Colonic mucosa (tissue), 4 donors: ENCODE results near the gene ZNF280A. TPM values are rescaled to one million over a fixed set of nuclear protein-coding genes. Genes with fewer than 3 reads are reported as not detected.
"Not testable (repeated sequence)": the region's sequence is repeated elsewhere in the genome, so short reads cannot be mapped to it uniquely, and the experiment has no call there.

ENCODE experiments used
- DNase-seq: peaks from one replicate; pipeline ENCODE4 v3.0.0-alpha.2; 2020
- H3K27ac ChIP-seq: fragments of 200-600 bp; one replicate; pipeline ENCODE4 v1.8.0; 2021
- H3K27me3 ChIP-seq: fragments of 200-600 bp; one replicate; pipeline ENCODE4 v1.8.0; 2021
- H3K36me3 ChIP-seq: fragments of 200-600 bp; one replicate; pipeline ENCODE4 v1.8.0; 2021
- H3K4me1 ChIP-seq: fragments of 200-600 bp; one replicate; pipeline ENCODE4 v1.8.0; 2021; ENCODE audit warnings: mild to moderate bottlenecking
- H3K4me3 ChIP-seq: fragments of 200-600 bp; one replicate; pipeline ENCODE4 v1.8.0; 2021
- H3K9ac ChIP-seq, 2 donors: one replicate each; pipeline ENCODE4 v1.7.0; 2013; ENCODE audit warnings: control low read depth in 2 of 2, low read depth in 2 of 2, low read length in 2 of 2
- H3K9me3 ChIP-seq: fragments of 200-600 bp; one replicate; pipeline ENCODE4 v1.8.0; 2021
- CTCF ChIP-seq: fragments of 200-600 bp; IDR thresholded peaks from one replicate; pipeline ENCODE4 v1.8.0; 2022; ENCODE audit warnings: antibody characterized with exemption, mild to moderate bottlenecking
- intact Hi-C: fragments of 100-400 bp; cut with DNase I; formaldehyde crosslinking; loops from one replicate; pipeline ENCODE4 v1.14.1; 2022
- total RNA-seq, 2 donors: library from RNA; stranded (reverse); fragmentation: NEBNext Ultra II Directional in 1 of 2; extraction: Animal tissue kit (Norgen Biotek cat#: 25700) in 1 of 2; gene quantifications; one replicate each; pipeline ENCODE4 v1.2.1, GENCODE V29; 2021
- donor health status: healthy.
- donor health status: DM: no; HTN: no; CAD: no.
- donor health status: DM: no; HTN: no; CAD: no.

Gene ZNF280A
- total RNA-seq, 2 donors from 2014 or later = not detected

- H3K27me3 ChIP-seq = no peaks in the 10 kb centered on the region
- no peak overlapping the region for H3K27ac ChIP-seq
- no peaks in the 10 kb centered on the region for H3K36me3 ChIP-seq
- no peak overlapping the region for H3K4me3 ChIP-seq
- H3K9me3 ChIP-seq = no peaks in the 10 kb centered on the region
- intact Hi-C loops = no loop called here
- no peak for TF ChIP-seq CTCF
- H3K9ac ChIP-seq = no peak overlapping the region
- no peak for DNase-seq
- no peaks in the 10 kb centered on the region for H3K4me1 ChIP-seq
These were observed 3.1 kb downstream of the ZNF280A start for GRCh38 chr22:22516992-22517391.

GRCh38 chr22:22515890-22516289 is 4.2 kb downstream of the ZNF280A start:
- H3K27me3 ChIP-seq = no peaks in the 10 kb centered on the region

GRCh38 chr22:22514431-22514830 is 5.6 kb downstream of the ZNF280A start:
- H3K4me3 ChIP-seq, H3K27me3 ChIP-seq, H3K4me1 ChIP-seq, H3K9ac ChIP-seq, H3K9me3 ChIP-seq, H3K27ac ChIP-seq, H3K36me3 ChIP-seq, intact Hi-C loops, DNase-seq: not testable (repeated sequence)

More at GRCh38 chr22:22515890-22516289, 4.2 kb downstream of the ZNF280A start:
- Histone ChIP-seq H3K4me3 (no peak overlapping the region), H3K9me3 (no peaks in the 10 kb centered on the region), H3K36me3 (no peaks in the 10 kb centered on the region), H3K4me1 (no peaks in the 10 kb centered on the region), H3K9ac (no peak overlapping the region), H3K27ac (no peak overlapping the region)
- intact Hi-C loops = no loop called here
- TF ChIP-seq CTCF = no peak
- DNase-seq = no peak

- TF ChIP-seq CTCF = no peak
- Histone ChIP-seq H3K9me3 (no peaks in the 10 kb centered on the region), H3K9ac (no peak overlapping the region), H3K36me3 (no peaks in the 10 kb centered on the region), H3K27ac (no peak overlapping the region), H3K27me3 (no peaks in the 10 kb centered on the region), H3K4me3 (no peak overlapping the region), H3K4me1 (no peaks in the 10 kb centered on the region)
- intact Hi-C loops = no loop called here
- no peak for DNase-seq
These were observed 6.5 kb downstream of the ZNF280A start for GRCh38 chr22:22513619-22514018.

GRCh38 chr22:22512951-22513350 is 7.1 kb downstream of the ZNF280A start:
- Histone ChIP-seq H3K4me1 (no peaks in the 10 kb centered on the region), H3K9me3 (no peaks in the 10 kb centered on the region), H3K9ac (no peak overlapping the region), H3K36me3 (no peaks in the 10 kb centered on the region), H3K27me3 (no peaks in the 10 kb centered on the region), H3K4me3 (no peak overlapping the region), H3K27ac (no peak overlapping the region)
- TF ChIP-seq CTCF = no peak
- intact Hi-C loops = no loop called here
- no peak for DNase-seq

- H3K36me3 ChIP-seq, H3K9ac ChIP-seq, H3K27ac ChIP-seq, DNase-seq, H3K4me1 ChIP-seq, intact Hi-C loops, H3K27me3 ChIP-seq, H3K4me3 ChIP-seq, H3K9me3 ChIP-seq: not testable (repeated sequence)
These were observed 9.2 kb downstream of the ZNF280A start for GRCh38 chr22:22510833-22511232.

GRCh38 chr22:22509912-22510311 is 10.2 kb downstream of the ZNF280A start:
- H3K4me3 ChIP-seq, H3K9me3 ChIP-seq, DNase-seq, H3K36me3 ChIP-seq, intact Hi-C loops, H3K9ac ChIP-seq, H3K27ac ChIP-seq, H3K4me1 ChIP-seq, H3K27me3 ChIP-seq: not testable (repeated sequence)
